Measurements from ENCODE around the gene MAP1S. TPM values are rescaled to one million over a fixed set of nuclear protein-coding genes. Genes with fewer than 3 reads are reported as not detected.
A peak's percentile ranks its signal among the peaks of the same experiment; 100 is the strongest.

MAP1S gene
- total RNA-seq, 1 donor from 2014 or later, result 111 TPM

DNA sequence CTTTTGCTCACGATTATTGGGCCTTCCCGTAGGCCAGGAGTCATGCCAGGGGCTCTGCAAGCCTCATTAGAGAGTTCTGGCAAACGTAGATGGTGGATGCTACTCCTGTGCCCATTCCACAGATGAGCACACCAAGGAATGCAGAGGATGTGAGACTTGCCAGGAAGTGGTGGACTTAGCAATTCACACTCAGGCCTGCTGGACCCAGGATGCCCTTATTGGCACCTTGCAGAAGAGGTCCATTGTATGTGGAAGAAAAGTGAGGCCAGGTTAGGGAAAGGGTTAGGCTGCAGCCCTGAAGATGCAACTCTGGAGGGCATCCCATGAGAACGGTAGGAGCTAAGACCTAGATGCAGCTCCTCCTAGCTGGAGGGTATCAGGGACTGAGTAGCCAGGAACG lies 37.0 kb upstream of the MAP1S start:
- H3K36me3 Mint-ChIP-seq (ENCODE audit: unreplicated experiment), result peaks cover 6% of the 10 kb centered on the region
- DNase-seq, result no peak
- H3K27me3 Mint-ChIP-seq (ENCODE audit: unreplicated experiment), result peaks cover 7% of the 10 kb centered on the region
- H3K4me1 Mint-ChIP-seq (ENCODE audit: low read depth, unreplicated experiment), result peaks cover 16% of the 10 kb centered on the region
- peak overlapping the region; percentile 28 for H3K27ac Mint-ChIP-seq (ENCODE audit: unreplicated experiment)
- TF ChIP-seq, protein P1, sequence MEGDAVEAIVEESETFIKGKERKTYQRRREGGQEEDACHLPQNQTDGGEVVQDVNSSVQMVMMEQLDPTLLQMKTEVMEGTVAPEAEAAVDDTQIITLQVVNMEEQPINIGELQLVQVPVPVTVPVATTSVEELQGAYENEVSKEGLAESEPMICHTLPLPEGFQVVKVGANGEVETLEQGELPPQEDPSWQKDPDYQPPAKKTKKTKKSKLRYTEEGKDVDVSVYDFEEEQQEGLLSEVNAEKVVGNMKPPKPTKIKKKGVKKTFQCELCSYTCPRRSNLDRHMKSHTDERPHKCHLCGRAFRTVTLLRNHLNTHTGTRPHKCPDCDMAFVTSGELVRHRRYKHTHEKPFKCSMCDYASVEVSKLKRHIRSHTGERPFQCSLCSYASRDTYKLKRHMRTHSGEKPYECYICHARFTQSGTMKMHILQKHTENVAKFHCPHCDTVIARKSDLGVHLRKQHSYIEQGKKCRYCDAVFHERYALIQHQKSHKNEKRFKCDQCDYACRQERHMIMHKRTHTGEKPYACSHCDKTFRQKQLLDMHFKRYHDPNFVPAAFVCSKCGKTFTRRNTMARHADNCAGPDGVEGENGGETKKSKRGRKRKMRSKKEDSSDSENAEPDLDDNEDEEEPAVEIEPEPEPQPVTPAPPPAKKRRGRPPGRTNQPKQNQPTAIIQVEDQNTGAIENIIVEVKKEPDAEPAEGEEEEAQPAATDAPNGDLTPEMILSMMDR (IDR thresholded peaks at IDR 0.05; ENCODE audit: partially characterized antibody, unreplicated experiment), result no peak
- H3K9me3 Mint-ChIP-seq (ENCODE audit: unreplicated experiment), result peaks cover 5% of the 10 kb centered on the region
- H3K4me3 Mint-ChIP-seq (ENCODE audit: unreplicated experiment), result peak overlapping the region; percentile 49

DNA sequence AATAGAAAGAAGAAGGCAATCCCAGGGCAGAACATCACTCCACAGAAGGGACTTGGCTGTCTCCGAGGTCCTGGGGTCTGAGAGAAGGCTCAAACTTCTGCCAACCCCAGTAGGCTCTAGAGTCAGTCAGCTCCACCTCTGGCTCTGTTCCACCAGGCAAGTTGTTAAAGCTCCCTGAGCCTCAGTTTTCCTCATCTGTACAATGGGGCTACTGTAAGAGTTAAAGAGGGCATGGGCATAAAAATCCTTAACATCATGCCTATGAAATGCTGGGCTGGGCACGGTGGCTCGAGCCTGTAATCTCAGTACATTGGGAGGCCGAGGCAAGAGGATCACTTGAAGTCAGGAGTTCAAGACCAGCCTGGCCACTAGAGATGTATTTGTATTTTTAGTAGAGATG lies 36.2 kb upstream of the MAP1S start:
- DNase-seq, result no peak
- Mint-ChIP-seq H3K9me3 (ENCODE audit: unreplicated experiment) (peaks cover 5% of the 10 kb centered on the region), H3K4me1 (ENCODE audit: low read depth, unreplicated experiment) (peaks cover 14% of the 10 kb centered on the region), H3K4me3 (ENCODE audit: unreplicated experiment) (no peak overlapping the region), H3K27me3 (ENCODE audit: unreplicated experiment) (peaks cover 7% of the 10 kb centered on the region), H3K36me3 (ENCODE audit: unreplicated experiment) (peaks cover 6% of the 10 kb centered on the region), H3K27ac (ENCODE audit: unreplicated experiment) (no peak overlapping the region)
- TF ChIP-seq, protein P1 (IDR thresholded peaks at IDR 0.05; ENCODE audit: partially characterized antibody, unreplicated experiment), result no peak

DNA sequence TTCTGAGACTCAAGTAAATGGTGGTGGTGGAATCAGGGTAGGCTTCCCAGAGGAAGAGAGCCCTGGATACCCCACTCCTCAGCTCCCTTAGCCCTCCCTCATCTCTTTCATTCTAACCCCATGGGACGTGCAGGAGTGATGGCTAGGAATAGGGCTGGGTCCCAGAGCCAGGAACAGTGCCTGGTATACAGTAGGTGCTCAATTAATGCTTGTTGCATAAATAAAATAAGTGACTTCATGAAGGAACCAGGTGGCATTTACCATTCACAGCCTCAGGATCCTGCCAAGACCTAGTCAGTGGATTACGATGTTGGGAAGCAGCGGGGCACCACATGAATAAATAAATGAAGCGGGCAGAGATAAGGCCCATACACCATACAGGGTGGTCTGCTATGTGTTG lies 35.0 kb upstream of the MAP1S start:
- TF ChIP-seq, protein P1 (IDR thresholded peaks at IDR 0.05; ENCODE audit: partially characterized antibody, unreplicated experiment), result no peak
- no peak overlapping the region for H3K4me3 Mint-ChIP-seq (ENCODE audit: unreplicated experiment)
- DNase-seq, result no peak
- H3K36me3 Mint-ChIP-seq (ENCODE audit: unreplicated experiment), result peaks cover 6% of the 10 kb centered on the region
- H3K9me3 Mint-ChIP-seq (ENCODE audit: unreplicated experiment), result peaks cover 5% of the 10 kb centered on the region
- H3K4me1 Mint-ChIP-seq (ENCODE audit: low read depth, unreplicated experiment), result peaks cover 14% of the 10 kb centered on the region
- H3K27me3 Mint-ChIP-seq (ENCODE audit: unreplicated experiment), result peaks cover 3% of the 10 kb centered on the region
- no peak overlapping the region for H3K27ac Mint-ChIP-seq (ENCODE audit: unreplicated experiment)

DNA sequence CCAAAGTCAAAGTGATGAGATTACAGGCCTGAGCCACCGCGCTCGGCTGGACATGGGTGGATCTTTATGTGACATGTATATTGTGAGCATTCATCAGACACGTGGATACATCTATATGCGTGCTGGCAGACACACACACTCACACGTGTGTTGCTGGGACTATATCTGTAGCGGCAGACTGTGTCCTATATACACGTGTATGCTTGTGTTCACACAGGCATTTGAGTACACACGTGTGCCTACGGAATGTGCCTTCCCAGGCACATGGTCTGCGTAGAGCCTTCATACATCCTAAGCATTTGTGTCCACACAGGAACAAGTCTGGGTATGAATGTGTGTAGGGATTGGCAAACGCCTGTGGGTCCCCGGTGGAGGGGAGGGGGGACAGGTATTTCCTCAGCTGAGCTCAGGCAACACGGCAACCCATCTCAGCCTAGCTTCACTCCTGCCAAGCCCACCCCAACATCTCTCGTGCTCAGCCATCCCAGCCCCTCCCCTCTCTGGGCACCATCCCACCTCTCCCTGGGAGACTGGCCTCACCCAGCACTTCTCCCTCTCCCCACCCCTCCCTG lies 33.7 kb upstream of the MAP1S start:
- DNase-seq, result no peak
- H3K9me3 Mint-ChIP-seq (ENCODE audit: unreplicated experiment), result peaks cover 5% of the 10 kb centered on the region
- H3K27me3 Mint-ChIP-seq (ENCODE audit: unreplicated experiment), result peaks cover 2% of the 10 kb centered on the region
- H3K27ac Mint-ChIP-seq (ENCODE audit: unreplicated experiment), result peak overlapping the region; percentile 38
- H3K4me3 Mint-ChIP-seq (ENCODE audit: unreplicated experiment), result peak overlapping the region; percentile 34
- TF ChIP-seq, protein P1 (IDR thresholded peaks at IDR 0.05; ENCODE audit: partially characterized antibody, unreplicated experiment), result no peak
- H3K36me3 Mint-ChIP-seq (ENCODE audit: unreplicated experiment), result peaks cover 6% of the 10 kb centered on the region
- H3K4me1 Mint-ChIP-seq (ENCODE audit: low read depth, unreplicated experiment), result peaks cover 9% of the 10 kb centered on the region

DNA sequence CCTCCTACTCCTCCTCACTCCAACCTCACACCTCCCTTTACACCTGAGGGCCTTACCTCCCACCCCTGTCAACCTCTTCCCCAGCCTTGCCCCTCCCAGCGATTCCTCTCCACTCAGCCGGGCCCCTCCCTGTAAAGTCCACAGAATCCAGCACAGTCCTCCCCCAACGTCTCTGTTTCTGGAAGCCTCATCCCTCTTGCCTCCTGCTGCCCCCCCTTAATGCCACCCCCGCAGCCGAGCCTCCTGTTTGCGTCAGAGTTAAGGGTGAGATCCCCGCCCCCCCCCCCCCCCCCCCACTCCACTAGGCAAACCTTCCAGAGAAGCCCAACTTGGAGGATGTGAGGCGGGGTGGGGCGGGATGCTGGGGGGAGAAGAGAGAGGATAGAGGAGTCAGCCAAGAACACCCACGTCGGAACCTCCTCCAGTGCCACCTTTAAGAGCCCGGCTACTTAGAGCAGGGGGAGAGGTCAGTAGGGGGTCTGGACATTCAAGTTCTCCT lies 33.2 kb upstream of the MAP1S start:
- H3K4me3 Mint-ChIP-seq (ENCODE audit: unreplicated experiment), result peak overlapping the region; percentile 86

More for the DNA sequence above, 33.2 kb upstream of the MAP1S start:
- Mint-ChIP-seq H3K27ac (ENCODE audit: unreplicated experiment) (peak overlapping the region; percentile 38), H3K27me3 (ENCODE audit: unreplicated experiment) (peaks cover 2% of the 10 kb centered on the region), H3K9me3 (ENCODE audit: unreplicated experiment) (peaks cover 4% of the 10 kb centered on the region), H3K4me1 (ENCODE audit: low read depth, unreplicated experiment) (peaks cover 8% of the 10 kb centered on the region), H3K36me3 (ENCODE audit: unreplicated experiment) (peaks cover 6% of the 10 kb centered on the region)
- DNase-seq, result no peak
- TF ChIP-seq, protein P1 (IDR thresholded peaks at IDR 0.05; ENCODE audit: partially characterized antibody, unreplicated experiment), result no peak

All from glutamatergic neuron (in vitro differentiated cells).